HepG2 (cell line): ENCODE results near the gene DPP6. TPM values are rescaled to one million over a fixed set of nuclear protein-coding genes. Genes with fewer than 3 reads are reported as not detected.

Experiments
- ATAC-seq: fragments of 200-7000 bp; cut with Tn5 transposase; 3 replicates; pipeline ENCODE4 v1.9.1; 2020; ENCODE audit warnings: mild to moderate bottlenecking, moderate library complexity
- BruUV-seq: library from RNA; stranded (reverse); fragments of 400-500 nt; replicated peaks from 2 replicates; lab custom pipeline; 2021; lab: Mats Ljungman, UMichigan
- CTCF ChIA-PET: fragments of 300-600 bp; formaldehyde crosslinking; extraction: SDS; loops from one replicate; lab custom pipeline; 2021; ENCODE audit warnings: low total read pairs, inconsistent platforms, low intra/inter-chr PET ratio; lab: Yijun Ruan, JAX
- POLR2A ChIA-PET: fragments of 350-600 bp; sonication (Branson Sonifier 250); formaldehyde crosslinking; loops from one replicate; lab custom pipeline; 2020; ENCODE audit warnings: antibody characterized with exemption, inconsistent platforms; lab: Yijun Ruan, JAX
- DNase-seq: peaks from one replicate; pipeline ENCODE4 v3.0.0-alpha.2; 2015; ENCODE audit warnings: low spot score
- FAIRE-seq: peaks from 3 replicates; lab custom pipeline; 2011; peaks lifted over from hg19 to GRCh38; lab: Jason Lieb, UNC
- H2AFZ ChIP-seq: one replicate; pipeline ENCODE4 v1.6.1; 2011; ENCODE audit warnings: low read length, inconsistent platforms
- H3K27ac ChIP-seq: fragments of 300-600 bp; 3 replicates; pipeline ENCODE4 v1.8.0; 2011; ENCODE audit warnings: mixed run types, mild to moderate bottlenecking, mixed read lengths, low read length, inconsistent platforms; ENCODE audit not compliant: insufficient read depth; ENCODE audit errors: extremely low read length
- H3K27me3 ChIP-seq, 2 experiments: fragments of 200-600 bp in 1 of 2; 2 replicates in 1 of 2; 3 replicates in 1 of 2; pipeline versions ENCODE4 v1.6.0 to v1.8.0; 2011; ENCODE audit warnings: low read length in 2 of 2, mild to moderate bottlenecking in 2 of 2, moderate library complexity in 2 of 2, inconsistent platforms in 1 of 2; ENCODE audit not compliant: insufficient read depth in 2 of 2, control insufficient read depth in 1 of 2
- H3K36me3 ChIP-seq, 2 experiments: fragments of 200-600 bp in 1 of 2; replicated peaks in 1 of 2; 2 replicates in 1 of 2; 3 replicates in 1 of 2; pipeline versions ENCODE4 v1.5.1 to v1.8.0; 2011; ENCODE audit warnings: low read length in 2 of 2, inconsistent platforms in 1 of 2; ENCODE audit not compliant: insufficient read depth in 2 of 2, control insufficient read depth in 1 of 2
- H3K4me1 ChIP-seq: 2 replicates; pipeline ENCODE4 v1.5.1; 2012; ENCODE audit warnings: low read length, inconsistent platforms; ENCODE audit not compliant: insufficient read depth
- H3K4me2 ChIP-seq: 2 replicates; pipeline ENCODE4 v1.6.0; 2011; ENCODE audit warnings: low read depth, low read length, inconsistent platforms
- H3K4me3 ChIP-seq, 3 experiments: fragments of 200-600 bp in 1 of 3; sonication (generic), shearing (Covaris generic) in 1 of 3; replicated peaks in 1 of 3; 2 replicates each; pipeline ENCODE4 v1.5.1; 2011 to 2016; ENCODE audit warnings: low read length in 3 of 3, inconsistent platforms in 2 of 3, low read depth in 2 of 3, mild to moderate bottlenecking in 2 of 3, control low read depth in 1 of 3, mixed read lengths in 1 of 3; ENCODE audit not compliant: insufficient read depth in 1 of 3
- H3K79me2 ChIP-seq: one replicate; pipeline ENCODE4 v1.6.1; 2011; ENCODE audit warnings: low read length, inconsistent platforms; ENCODE audit not compliant: insufficient read depth
- H3K9ac ChIP-seq: 2 replicates; pipeline ENCODE4 v1.6.0; 2011; ENCODE audit warnings: mild to moderate bottlenecking, low read depth, low read length, inconsistent platforms; ENCODE audit not compliant: insufficient read depth
- H3K9me3 ChIP-seq: 2 replicates; pipeline ENCODE4 v1.5.1; 2012; ENCODE audit warnings: mild to moderate bottlenecking, low read length
- H4K20me1 ChIP-seq: 2 replicates; pipeline ENCODE4 v1.6.0; 2011; ENCODE audit warnings: inconsistent platforms, mild to moderate bottlenecking, low read length, moderate library complexity; ENCODE audit not compliant: insufficient read depth
- BHLHE40 ChIP-seq: IDR thresholded peaks from 2 replicates; pipeline ENCODE4 v1.6.1; 2011; ENCODE audit warnings: low read length, improper control_type of control experiment
- CREB3 ChIP-seq: sonication (generic); formaldehyde crosslinking; IDR thresholded peaks from 2 replicates; pipeline ENCODE4 v1.5.0; 2020; ENCODE audit warnings: missing genetic modification reagents
- CSRNP2 ChIP-seq: sonication (generic); formaldehyde crosslinking; conservative IDR thresholded peaks from 2 replicates; pipeline ENCODE4 v1.8.0; 2022; ENCODE audit warnings: low read depth, missing genetic modification reagents
- FOXP1 ChIP-seq, 2 experiments: fragments of 450-650 bp in 1 of 2; IDR thresholded peaks; 2 replicates each; pipeline ENCODE4 v1.6.1; 2017 to 2018; ENCODE audit warnings: antibody characterized with exemption in 1 of 2
- HNRNPH1 ChIP-seq: fragments of 200-400 bp; formaldehyde crosslinking; optimal IDR thresholded peaks from 2 replicates; pipeline ENCODE3; 2017; ENCODE audit warnings: mild to moderate bottlenecking, low read depth, low read length
- JUNB ChIP-seq: sonication (generic); formaldehyde crosslinking; IDR thresholded peaks from 2 replicates; pipeline ENCODE4 v1.8.0; 2022; ENCODE audit warnings: missing genetic modification reagents, mild to moderate bottlenecking, borderline replicate concordance
- KLF11 ChIP-seq: IDR thresholded peaks from 2 replicates; pipeline ENCODE4 v1.6.1; 2016; ENCODE audit warnings: missing compliant biosample characterization
- MED1 ChIP-seq: sonication (generic); formaldehyde crosslinking; IDR thresholded peaks from 2 replicates; pipeline ENCODE4 v1.4.0; 2020; ENCODE audit warnings: missing genetic modification reagents
- PHB2 ChIP-seq: fragments of 450-650 bp; IDR thresholded peaks from 2 replicates; pipeline ENCODE4 v1.6.1; 2018; ENCODE audit not compliant: partially characterized antibody
- RFX1 ChIP-seq: fragments of 450-650 bp; IDR thresholded peaks from 2 replicates; pipeline ENCODE4 v1.6.1; 2017
- RNF2 ChIP-seq: fragments of 450-650 bp; conservative IDR thresholded peaks from 2 replicates; pipeline ENCODE4 v1.6.1; 2016; ENCODE audit warnings: low read depth
- ZNF232 ChIP-seq: sonication (generic); formaldehyde crosslinking; IDR thresholded peaks from 2 replicates; pipeline ENCODE4 v1.4.0; 2020; ENCODE audit warnings: missing genetic modification reagents, borderline replicate concordance
- ZNF362 ChIP-seq: sonication (generic); formaldehyde crosslinking; IDR thresholded peaks from 2 replicates; pipeline ENCODE4 v1.4.0; 2020; ENCODE audit warnings: missing genetic modification reagents, mild to moderate bottlenecking, borderline replicate concordance
- ZNF383 ChIP-seq: sonication (generic); formaldehyde crosslinking; IDR thresholded peaks from 2 replicates; pipeline ENCODE4 v1.4.0; 2020; ENCODE audit warnings: missing genetic modification reagents, mild to moderate bottlenecking, borderline replicate concordance
- ZNF563 ChIP-seq: sonication (generic); formaldehyde crosslinking; IDR thresholded peaks from 2 replicates; pipeline ENCODE4 v1.8.0; 2022; ENCODE audit warnings: mild to moderate bottlenecking, moderate library complexity, missing genetic modification reagents
- ZNF615 ChIP-seq: sonication (generic); formaldehyde crosslinking; IDR thresholded peaks from 2 replicates; pipeline ENCODE4 v1.5.0; 2020; ENCODE audit warnings: mild to moderate bottlenecking, missing genetic modification reagents, borderline replicate concordance
- ZNF878 ChIP-seq: sonication (generic); formaldehyde crosslinking; IDR thresholded peaks from 2 replicates; pipeline ENCODE4 v1.8.1; 2023; ENCODE audit warnings: mild to moderate bottlenecking, missing genetic modification reagents, moderate library complexity
- ZUFSP ChIP-seq: sonication (generic); formaldehyde crosslinking; IDR thresholded peaks from 2 replicates; pipeline ENCODE4 v1.9.0; 2021; ENCODE audit warnings: missing genetic modification reagents, mild to moderate bottlenecking, borderline replicate concordance
- ZXDC ChIP-seq: sonication (generic); formaldehyde crosslinking; IDR thresholded peaks from 2 replicates; pipeline ENCODE4 v1.5.0; 2020; ENCODE audit warnings: mild to moderate bottlenecking, missing genetic modification reagents
- WGBS: methylation state at CpG from one replicate; pipeline ENCODE4 v1.1.6; 2017; ENCODE audit warnings: low lambda C conversion rate; 5-methylcytosine and 5-hydroxymethylcytosine counted together
- in situ Hi-C: cut with HindIII; loops from 2 replicates; pipeline ENCODE4 v1.10.0; 2017; ENCODE audit warnings: low pct_unique_long_range_greater_than_20kb; ENCODE audit not compliant: extremely low pct_ligation_motif_present
- intact Hi-C: fragments of 100-400 bp; cut with micrococcal nuclease; formaldehyde crosslinking; loops from one replicate; pipeline ENCODE4 v1.10.0; 2022; ENCODE audit not compliant: unreplicated experiment
- polyA plus RNA-seq, 8 experiments: library from polyadenylated mRNA; depleted of rRNA in 3 of 8; stranded (reverse) in 7 of 8; unstranded in 1 of 8; fragments of >200 nt; fragmentation: Illumina TruSeq in 4 of 8; extraction: Trizol in 4 of 8; gene quantifications; 2 replicates each; pipeline versions ENCODE4 v1.2.1 to v1.2.3, GENCODE V29; 2011 to 2016; ENCODE audit warnings: low read depth in 4 of 8, missing spikeins in 1 of 8, mixed read lengths in 1 of 8; ENCODE audit not compliant: insufficient read depth in 1 of 8
- total RNA-seq, 5 experiments: library from RNA; depleted of rRNA; stranded (reverse); fragments of >200 nt; fragmentation: Illumina TruSeq; extraction: Trizol; gene quantifications; 2 replicates each; pipeline ENCODE4 v1.2.3, GENCODE V29; 2016; ENCODE audit warnings: low read depth in 1 of 5

The DPP6 gene
- total and polyA plus RNA-seq, 2 of the 13 experiments (the other 11 are each of a cell fraction or from before 2014, with no cell fraction given): not detected

GRCh38 chr7:154869436-154869835 lies 817.2 kb downstream of the DPP6 start:
- Histone ChIP-seq H3K9ac (no peak overlapping the region), H2AFZ (no peak overlapping the region), H3K27me3 (peaks cover 10 to 60% of the 10 kb centered on the region in 2 experiments; a peak in 4 of 5 replicates), H3K4me2 (no peak overlapping the region), H3K36me3 (no peaks in the 10 kb centered on the region), H4K20me1 (no peaks in the 10 kb centered on the region), H3K9me3 (no peaks in the 10 kb centered on the region), H3K4me1 (no peaks in the 10 kb centered on the region), H3K4me3 (no peak overlapping the region), H3K79me2 (no peaks in the 10 kb centered on the region)
- WGBS: 45% methylated on average over 6 of the region's 10 CpGs
- POLR2A ChIA-PET: no interaction called here
- CTCF ChIA-PET: no interaction called here
- BruUV-seq: no TSS peak
- intact Hi-C loops (no loop called here), in situ Hi-C loops (no loop called here)
- FAIRE-seq (no peak), ATAC-seq (0 out of 3 replicates have a peak, but pooled peaks have one; percentile 20), DNase-seq (no peak)
- TF ChIP-seq ZXDC (CRISPR knock-in tag): no peak
- no peak for TF ChIP-seq CREB3 (CRISPR knock-in tag)
- no peak for TF ChIP-seq CSRNP2 (CRISPR knock-in tag)
- no peak for TF ChIP-seq MED1 (CRISPR knock-in tag)
- no peak for TF ChIP-seq FOXP1 (IDR thresholded peaks at IDR 0.05)
- TF ChIP-seq FOXP1 (CRISPR knock-in tag; IDR thresholded peaks at IDR 0.05): no peak
- no peak for TF ChIP-seq PHB2
- TF ChIP-seq ZNF383: no peak
- no peak for TF ChIP-seq RFX1
- TF ChIP-seq RNF2: no peak
- no peak for TF ChIP-seq JUNB (CRISPR knock-in tag)
- TF ChIP-seq ZNF362 (CRISPR knock-in tag): no peak
- TF ChIP-seq ZNF615: no peak
- TF ChIP-seq ZNF232 (CRISPR knock-in tag): no peak
- TF ChIP-seq KLF11 (CRISPR knock-in tag): no peak
- TF ChIP-seq BHLHE40: no peak
- TF ChIP-seq HNRNPH1: no peak
- no peak for TF ChIP-seq ZNF878 (CRISPR knock-in tag)
- TF ChIP-seq ZUFSP (CRISPR knock-in tag): no peak
- no peak for TF ChIP-seq ZNF563 (CRISPR knock-in tag)
- TF ChIP-seq, all 625 proteins: peak for 0
- no peak overlapping the region for H3K27ac ChIP-seq
